Measurements from ENCODE around the gene DNPEP.

GRCh38 chr2:219428469-219428868 lies 40.8 kb upstream of the DNPEP start:
- TF ChIP-seq RARB (CRISPR knock-in tag; IDR thresholded peaks at IDR 0.05): no peak
- no peak for TF ChIP-seq ZFP30 (CRISPR knock-in tag; IDR thresholded peaks at IDR 0.05)
- no peak for TF ChIP-seq ZNF70 (CRISPR knock-in tag; IDR thresholded peaks at IDR 0.05)
- TF ChIP-seq ARNTL (CRISPR knock-in tag; IDR thresholded peaks at IDR 0.05; ENCODE audit: borderline replicate concordance, low read depth): no peak
- TF ChIP-seq ZNF565 (CRISPR knock-in tag; conservative IDR thresholded peaks at IDR 0.05; ENCODE audit: low read depth): no peak
- no peak for TF ChIP-seq ZFP3 (CRISPR knock-in tag; IDR thresholded peaks at IDR 0.05)
- no peak for TF ChIP-seq SNAI2 (CRISPR knock-in tag; IDR thresholded peaks at IDR 0.05)
- no peak for TF ChIP-seq BACH2 (CRISPR knock-in tag; IDR thresholded peaks at IDR 0.05; ENCODE audit: borderline replicate concordance)
- TF ChIP-seq PATZ1 (CRISPR knock-in tag; IDR thresholded peaks at IDR 0.05; ENCODE audit: borderline replicate concordance): no peak

All from SK-N-SH treated with all-trans-retinoic acid at 6 μM for 48 hours (cell line).